GM21825 (cell line): ENCODE measurements around the gene DUSP28.
A peak's percentile ranks its signal among the peaks of the same experiment; 100 is the strongest.
"Not testable (repeated sequence)": the region's sequence is repeated elsewhere in the genome, so short reads cannot be mapped to it uniquely, and the experiment has no call there.

Experiments used
- ATAC-seq: cut with Tn5 transposase; IDR thresholded peaks from one replicate; pipeline ENCODE4 v1.9.1; 2021; ENCODE audit warnings: mild to moderate bottlenecking, moderate library complexity; ENCODE audit not compliant: unreplicated experiment

DUSP28 gene

GRCh38 chr2:240559286-240559685 is 871 bp upstream of the DUSP28 start:
- no peak for ATAC-seq

GRCh38 chr2:240560480-240561324 is 545 bp downstream of the DUSP28 start:
- ATAC-seq: peak; percentile 53

GRCh38 chr2:240561325-240561971 is 1.3 kb downstream of the DUSP28 start:
- ATAC-seq: no peak

GRCh38 chr2:240563231-240563630 is 3.1 kb downstream of the DUSP28 start:
- not testable (repeated sequence) for ATAC-seq

GRCh38 chr2:240563951-240564560 is 3.9 kb downstream of the DUSP28 start:
- no peak for ATAC-seq

GRCh38 chr2:240564561-240565332 is 4.6 kb downstream of the DUSP28 start:
- no peak for ATAC-seq

GRCh38 chr2:240565333-240566202 is 5.4 kb downstream of the DUSP28 start:
- ATAC-seq: peak; percentile 24

- ATAC-seq: peak; percentile 47
Observed at GRCh38 chr2:240566203-240567136, 6.3 kb downstream of the DUSP28 start.

GRCh38 chr2:240567137-240567871 is 7.1 kb downstream of the DUSP28 start:
- ATAC-seq: no peak

GRCh38 chr2:240567872-240568677 is 7.9 kb downstream of the DUSP28 start, which contains the start of gene RNPEPL1:
Gene RNPEPL1 (plus strand): TSS chr2:240568484. CDS start chr2:240568587, 103 bp downstream.
- ATAC-seq: peak; percentile 26

- ATAC-seq: peak; percentile 8
Observed at GRCh38 chr2:240568678-240569522, 8.7 kb downstream of the DUSP28 start.

- no peak for ATAC-seq
Observed at GRCh38 chr2:240569523-240569997, 9.4 kb downstream of the DUSP28 start.

GRCh38 chr2:240569998-240570530 is 9.9 kb downstream of the DUSP28 start:
- ATAC-seq: no peak

- ATAC-seq: no peak
Observed at GRCh38 chr2:240570531-240571313, 10.6 kb downstream of the DUSP28 start.

- no peak for ATAC-seq
Observed at GRCh38 chr2:240571314-240571973, 11.3 kb downstream of the DUSP28 start.
